CD4-positive, CD25-positive, alpha-beta regulatory T cell (primary cell): Measurements from ENCODE around the gene MRPL55. TPM values are rescaled to one million over a fixed set of nuclear protein-coding genes. Genes with fewer than 3 reads are reported as not detected.
A peak's percentile ranks its signal among the peaks of the same experiment; 100 is the strongest.
"Not testable (repeated sequence)": the region's sequence is repeated elsewhere in the genome, so short reads cannot be mapped to it uniquely, and the experiment has no call there.

Source experiments
- ATAC-seq, 2 donors: fragments of 150-1000 bp; cut with Tn5 transposase; one replicate each; pipeline ENCODE4 v1.10.0; 2021; ENCODE audit warnings: low read depth in 2 of 2, moderate number of reproducible peaks in 2 of 2, moderate library complexity in 1 of 2
- DNase-seq, 3 donors: peaks; one replicate each; pipeline versions ENCODE4 v3.0.0 to v3.0.0-alpha.2; 2012 to 2022; ENCODE audit warnings: mixed read lengths in 1 of 3
- H3K27ac ChIP-seq: one replicate; pipeline ENCODE4 v1.7.0; 2013; ENCODE audit warnings: mild to moderate bottlenecking, low read length; ENCODE audit not compliant: insufficient read depth, poor library complexity, severe bottlenecking
- H3K27me3 ChIP-seq: one replicate; pipeline ENCODE4 v1.7.0; 2013; ENCODE audit warnings: low read length; ENCODE audit not compliant: control insufficient read depth, insufficient read depth
- H3K36me3 ChIP-seq: one replicate; pipeline ENCODE4 v1.7.0; 2013; ENCODE audit warnings: mild to moderate bottlenecking, low read length, moderate library complexity; ENCODE audit not compliant: control insufficient read depth, insufficient read depth
- H3K4me1 ChIP-seq: 2 replicates; pipeline ENCODE4 v1.7.0; 2013; ENCODE audit warnings: mild to moderate bottlenecking, low read length; ENCODE audit not compliant: insufficient read depth, control insufficient read depth, poor library complexity, severe bottlenecking
- H3K4me3 ChIP-seq: one replicate; pipeline ENCODE4 v1.7.0; 2013; ENCODE audit warnings: low read depth, mild to moderate bottlenecking, low read length, moderate library complexity
- H3K9me3 ChIP-seq, 2 experiments: 1 replicate in 1 of 2; 2 replicates in 1 of 2; pipeline ENCODE4 v1.7.0; 2013; ENCODE audit warnings: low read length in 2 of 2, mild to moderate bottlenecking in 1 of 2, moderate library complexity in 1 of 2; ENCODE audit not compliant: control insufficient read depth in 2 of 2
- H3K27ac Mint-ChIP-seq, 3 donors: one replicate each; pipeline ENCODE4 v1.8.0; 2020 to 2022; ENCODE audit warnings: mild to moderate bottlenecking in 3 of 3, mixed read lengths in 3 of 3, moderate library complexity in 2 of 3
- H3K27me3 Mint-ChIP-seq: one replicate; pipeline ENCODE4 v1.8.0; 2022; ENCODE audit warnings: mild to moderate bottlenecking, mixed read lengths
- H3K36me3 Mint-ChIP-seq: one replicate; pipeline ENCODE4 v1.8.0; 2020; ENCODE audit warnings: mixed read lengths
- H3K4me1 Mint-ChIP-seq, 4 donors: one replicate each; pipeline ENCODE4 v1.8.0; 2020 to 2022; ENCODE audit warnings: mixed read lengths in 4 of 4, mild to moderate bottlenecking in 1 of 4
- H3K4me3 Mint-ChIP-seq, 4 donors: one replicate each; pipeline ENCODE4 v1.8.0; 2020 to 2022; ENCODE audit warnings: mild to moderate bottlenecking in 4 of 4, mixed read lengths in 4 of 4, moderate library complexity in 3 of 4
- H3K9me3 Mint-ChIP-seq, 7 donors: one replicate each; pipeline ENCODE4 v1.8.0; 2020 to 2022; ENCODE audit warnings: mixed read lengths in 7 of 7, mild to moderate bottlenecking in 3 of 7, moderate library complexity in 2 of 7
- polyA plus RNA-seq, 4 donors: library from polyadenylated mRNA; unstranded; fragments of 300-500 nt; fragmentation: Illumina TruSeq; gene quantifications; one replicate each; pipeline ENCODE4 v1.2.3, GENCODE V29; 2021
- total RNA-seq: library from RNA; stranded (reverse); gene quantifications from one replicate; pipeline ENCODE4 v1.2.3, GENCODE V29; 2022

Gene MRPL55
- total and polyA plus RNA-seq, 5 donors from 2014 or later, result 62.5 to 163 (median 134) TPM

DNA sequence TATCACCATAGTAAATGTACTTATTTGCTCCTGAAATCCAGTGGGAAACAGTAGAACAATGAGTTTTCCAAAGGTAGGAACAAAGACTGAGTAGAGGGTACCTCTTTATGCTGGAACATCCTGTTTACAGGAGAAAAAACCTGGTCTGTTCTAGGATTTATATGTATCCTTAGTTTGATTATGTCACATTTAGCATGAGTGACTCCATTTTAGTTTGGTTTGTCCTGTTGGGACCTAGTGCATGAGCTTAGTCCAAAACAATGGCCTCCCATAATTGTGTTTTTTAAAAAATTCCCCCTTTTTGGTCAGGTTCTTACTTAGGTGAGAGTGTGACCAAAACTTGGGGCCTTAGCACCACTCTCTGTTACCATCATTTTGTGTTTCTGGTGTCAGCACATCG, 3.5 kb upstream of the MRPL55 start:
- Mint-ChIP-seq H3K27ac (no peak overlapping the region), H3K4me3 (no peak overlapping the region), H3K27me3 (no peaks in the 10 kb centered on the region), H3K9me3 (no peaks in the 10 kb centered on the region), H3K4me1 (peaks cover 0 to 27% (median 13%) of the 10 kb centered on the region in 4 donors), H3K36me3 (no peaks in the 10 kb centered on the region)
- Histone ChIP-seq H3K27me3 (no peaks in the 10 kb centered on the region), H3K4me1 (peaks cover 20% of the 10 kb centered on the region), H3K36me3 (peaks cover 3% of the 10 kb centered on the region), H3K9me3 (no peaks in the 10 kb centered on the region), H3K4me3 (no peak overlapping the region), H3K27ac (no peak overlapping the region)
- no peak for DNase-seq
- ATAC-seq, result no peak

DNA sequence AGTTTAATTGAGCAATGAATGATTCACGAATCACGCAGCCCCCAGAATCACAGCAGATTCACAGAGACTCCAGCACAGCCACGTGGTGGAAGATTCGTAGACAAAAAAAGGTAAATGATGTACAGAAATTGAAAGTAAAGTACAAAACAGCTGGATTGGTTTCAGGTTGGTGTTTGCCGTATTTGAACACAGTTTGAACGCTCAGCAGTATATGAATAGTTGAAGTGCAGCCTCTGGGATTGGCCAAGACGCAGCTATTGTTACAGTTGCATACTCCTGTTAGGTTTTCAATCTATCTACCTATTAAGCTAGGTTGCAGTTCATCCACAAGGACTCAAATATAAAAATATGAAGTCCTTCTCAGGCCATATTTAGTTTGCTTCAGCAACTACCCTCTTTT, 3.1 kb upstream of the MRPL55 start:
- Mint-ChIP-seq H3K27me3 (no peaks in the 10 kb centered on the region), H3K4me3 (no peak overlapping the region), H3K9me3 (no peaks in the 10 kb centered on the region), H3K36me3 (no peaks in the 10 kb centered on the region), H3K4me1 (peaks cover 0 to 31% (median 13%) of the 10 kb centered on the region in 4 donors), H3K27ac (no peak overlapping the region)
- peaks cover 3% of the 10 kb centered on the region for H3K36me3 ChIP-seq
- H3K9me3 ChIP-seq, result no peaks in the 10 kb centered on the region
- H3K27me3 ChIP-seq, result no peaks in the 10 kb centered on the region
- DNase-seq (no peak), ATAC-seq (no peak)
- peaks cover 20% of the 10 kb centered on the region for H3K4me1 ChIP-seq
- H3K4me3 ChIP-seq, result no peak overlapping the region
- H3K27ac ChIP-seq, result no peak overlapping the region

DNA sequence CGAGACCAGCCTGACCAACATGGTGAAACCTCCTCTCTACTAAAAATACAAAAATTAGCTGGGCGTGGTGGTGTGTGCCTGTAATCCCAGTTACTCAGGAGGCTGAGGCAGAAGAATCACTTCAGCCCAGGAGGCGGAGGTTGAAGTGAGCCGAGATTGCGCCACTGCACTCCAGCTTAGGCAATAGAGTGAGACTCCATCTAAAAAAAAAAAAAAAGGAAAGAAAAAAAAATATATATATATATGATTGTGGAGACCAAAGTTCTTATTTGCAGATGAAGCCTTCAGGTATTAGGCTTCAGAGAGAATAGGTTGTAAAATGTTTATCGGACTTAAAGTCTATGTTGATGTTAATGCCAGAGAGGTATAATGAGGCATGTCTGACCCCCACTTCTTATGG, 2.2 kb upstream of the MRPL55 start:
- H3K4me3 ChIP-seq, H3K27ac Mint-ChIP-seq, DNase-seq, H3K36me3 Mint-ChIP-seq, H3K9me3 ChIP-seq, ATAC-seq, H3K27me3 ChIP-seq, H3K36me3 ChIP-seq, H3K9me3 Mint-ChIP-seq, H3K27ac ChIP-seq, H3K27me3 Mint-ChIP-seq: not testable (repeated sequence)
- peaks cover 20% of the 10 kb centered on the region for H3K4me1 ChIP-seq
- Mint-ChIP-seq H3K4me3 (peak overlapping the region in 2 of 4 donors; percentile 65 to 93), H3K4me1 (peaks cover 0 to 36% (median 13%) of the 10 kb centered on the region in 4 donors)

- peaks cover 20% of the 10 kb centered on the region for H3K4me1 ChIP-seq
- no peaks in the 10 kb centered on the region for H3K9me3 ChIP-seq
- H3K4me1 Mint-ChIP-seq, result peaks cover 0 to 36% (median 13%) of the 10 kb centered on the region in 4 donors
- no peak for ATAC-seq
- H3K27me3 Mint-ChIP-seq, result no peaks in the 10 kb centered on the region
- DNase-seq, result no peak
- no peak overlapping the region for H3K27ac ChIP-seq
- peaks cover 14% of the 10 kb centered on the region for H3K36me3 ChIP-seq
- H3K9me3 Mint-ChIP-seq, result peaks cover 0 to 1% (median 0%) of the 10 kb centered on the region in 7 donors
- H3K27ac Mint-ChIP-seq, result no peak overlapping the region
- no peaks in the 10 kb centered on the region for H3K27me3 ChIP-seq
- peak overlapping the region; percentile 54 for H3K4me3 ChIP-seq
- peaks cover 8% of the 10 kb centered on the region for H3K36me3 Mint-ChIP-seq
- peak overlapping the region; percentile 65 to 93 (median 92) for H3K4me3 Mint-ChIP-seq
These were observed 1.5 kb upstream of the MRPL55 start for GRCh38 chr1:228110556-228110955.

GRCh38 chr1:228109962-228110488, 926 bp upstream of the MRPL55 start:
- ATAC-seq (no peak), DNase-seq (no peak)
- Mint-ChIP-seq H3K36me3 (peaks cover 8% of the 10 kb centered on the region), H3K4me1 (peaks cover 0 to 36% (median 13%) of the 10 kb centered on the region in 4 donors), H3K27me3 (no peaks in the 10 kb centered on the region), H3K4me3 (peak overlapping the region; percentile 92 to 94 (median 92)), H3K27ac (peak overlapping the region; percentile 92 to 97 (median 93)), H3K9me3 (peaks cover 0 to 1% (median 0%) of the 10 kb centered on the region in 7 donors)
- no peaks in the 10 kb centered on the region for H3K27me3 ChIP-seq
- peak overlapping the region; percentile 84 for H3K27ac ChIP-seq
- H3K4me3 ChIP-seq, result peak overlapping the region; percentile 54
- peaks cover 14% of the 10 kb centered on the region for H3K36me3 ChIP-seq
- peaks cover 20% of the 10 kb centered on the region for H3K4me1 ChIP-seq
- no peaks in the 10 kb centered on the region for H3K9me3 ChIP-seq

GRCh38 chr1:228108742-228109072, 392 bp downstream of the MRPL55 start:
- H3K4me3 ChIP-seq, result peak overlapping the region; percentile 79
- H3K4me1 ChIP-seq, result peaks cover 25% of the 10 kb centered on the region
- no peaks in the 10 kb centered on the region for H3K9me3 ChIP-seq
- H3K27me3 ChIP-seq, result no peaks in the 10 kb centered on the region
- no peak for ATAC-seq
- peak overlapping the region; percentile 84 for H3K27ac ChIP-seq
- H3K36me3 ChIP-seq, result peaks cover 14% of the 10 kb centered on the region
- no peaks in the 10 kb centered on the region for H3K27me3 Mint-ChIP-seq
- H3K4me3 Mint-ChIP-seq, result peak overlapping the region; percentile 92 to 94 (median 92)
- DNase-seq, result no peak
- H3K9me3 Mint-ChIP-seq, result peaks cover 0 to 1% (median 0%) of the 10 kb centered on the region in 7 donors
- peak overlapping the region; percentile 92 to 97 (median 93) for H3K27ac Mint-ChIP-seq
- peaks cover 8% of the 10 kb centered on the region for H3K36me3 Mint-ChIP-seq
- H3K4me1 Mint-ChIP-seq, result peaks cover 0 to 49% (median 13%) of the 10 kb centered on the region in 4 donors

- Histone ChIP-seq H3K36me3 (peaks cover 14% of the 10 kb centered on the region), H3K4me3 (peak overlapping the region; percentile 79), H3K4me1 (peaks cover 29% of the 10 kb centered on the region), H3K9me3 (no peaks in the 10 kb centered on the region), H3K27me3 (no peaks in the 10 kb centered on the region), H3K27ac (peak overlapping the region; percentile 84)
- peak overlapping the region; percentile 92 to 94 (median 92) for H3K4me3 Mint-ChIP-seq
- peaks cover 8% of the 10 kb centered on the region for H3K36me3 Mint-ChIP-seq
- H3K4me1 Mint-ChIP-seq, result peaks cover 0 to 55% (median 15%) of the 10 kb centered on the region in 4 donors
- peaks cover 0 to 1% (median 0%) of the 10 kb centered on the region in 7 donors for H3K9me3 Mint-ChIP-seq
- H3K27ac Mint-ChIP-seq, result peak overlapping the region in 2 of 3 donors; percentile 92 to 97
- no peaks in the 10 kb centered on the region for H3K27me3 Mint-ChIP-seq
- ATAC-seq (no peak), DNase-seq (no peak)
These were observed 926 bp downstream of the MRPL55 start for GRCh38 chr1:228108055-228108690.

DNA sequence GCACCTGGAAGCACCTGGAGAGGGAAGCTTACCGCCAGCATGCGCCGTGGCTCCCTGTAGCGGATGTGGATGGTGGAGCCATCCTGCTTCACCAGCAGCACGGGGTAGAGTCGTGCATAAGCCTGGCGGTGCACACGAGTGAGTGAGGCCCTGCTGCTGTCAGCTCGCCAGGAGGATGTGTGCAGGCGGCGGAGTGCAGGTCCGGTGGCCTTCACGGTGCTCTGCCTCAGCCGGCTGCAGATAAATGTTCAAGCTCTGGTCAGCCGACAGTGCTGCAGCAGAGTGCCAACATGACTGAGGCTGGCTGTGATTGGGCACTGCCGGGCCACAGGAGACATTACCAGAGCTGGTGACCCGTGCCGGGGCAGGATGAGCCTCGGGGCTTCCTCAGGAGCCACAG, 1.5 kb downstream of the MRPL55 start:
- Mint-ChIP-seq H3K4me3 (peak overlapping the region; percentile 92 to 94 (median 92)), H3K27ac (peak overlapping the region in 2 of 3 donors; percentile 58 to 97), H3K4me1 (peaks cover 0 to 57% (median 16%) of the 10 kb centered on the region in 4 donors), H3K9me3 (peaks cover 0 to 1% (median 0%) of the 10 kb centered on the region in 7 donors), H3K36me3 (peaks cover 8% of the 10 kb centered on the region), H3K27me3 (no peaks in the 10 kb centered on the region)
- DNase-seq (no peak), ATAC-seq (no peak)
- H3K4me1 ChIP-seq, result peaks cover 29% of the 10 kb centered on the region
- H3K4me3 ChIP-seq, result no peak overlapping the region
- H3K36me3 ChIP-seq, result peaks cover 14% of the 10 kb centered on the region
- H3K9me3 ChIP-seq, result no peaks in the 10 kb centered on the region
- H3K27me3 ChIP-seq, result no peaks in the 10 kb centered on the region
- H3K27ac ChIP-seq, result no peak overlapping the region
